SK-N-SH (cell line): ENCODE results near the gene STUB1.

Experiments used
- CTCF ChIP-seq: fragments of 200-600 bp; sonication (generic); IDR thresholded peaks from 2 replicates; pipeline ENCODE4 v1.6.1; 2017; ENCODE audit warnings: antibody characterized with exemption, mild to moderate bottlenecking, moderate library complexity
- GABPA ChIP-seq: IDR thresholded peaks from 2 replicates; pipeline ENCODE4 v1.4.0; 2012; ENCODE audit warnings: low read depth, mild to moderate bottlenecking

GRCh38 chr16:631808-632358 lies 48.3 kb upstream of the STUB1 start:
- TF ChIP-seq GABPA, result no peak
- TF ChIP-seq CTCF, result no peak
